Mononuclear cell (primary cell): ENCODE results near the gene ANO9. TPM values are rescaled to one million over a fixed set of nuclear protein-coding genes. Genes with fewer than 3 reads are reported as not detected.
"Not testable (repeated sequence)": the region's sequence is repeated elsewhere in the genome, so short reads cannot be mapped to it uniquely, and the experiment has no call there.

Experiments used
- H3K27me3 ChIP-seq: 2 replicates; pipeline ENCODE4 v1.6.0; 2011; ENCODE audit warnings: low read length, control low read depth; ENCODE audit not compliant: insufficient read depth
- H3K4me1 ChIP-seq: 2 replicates; pipeline ENCODE4 v1.5.1; 2011; ENCODE audit warnings: mild to moderate bottlenecking, low read length, control low read depth; ENCODE audit not compliant: insufficient read depth
- H3K4me3 ChIP-seq: 2 replicates; pipeline ENCODE4 v1.5.1; 2011; ENCODE audit warnings: mild to moderate bottlenecking, low read length, moderate library complexity
- H3K9me3 ChIP-seq: 2 replicates; pipeline ENCODE4 v1.5.1; 2011; ENCODE audit warnings: low read depth, mild to moderate bottlenecking, control low read depth, low read length
- total RNA-seq: library from RNA; depleted of rRNA; stranded (reverse); fragments of >200 nt; gene quantifications from one replicate; pipeline ENCODE4 v1.2.3, GENCODE V29; 2012

ANO9 gene
- total RNA-seq, 1 donor = 19.9 TPM

- H3K4me1 ChIP-seq = peaks cover 14% of the 10 kb centered on the region
- no peaks in the 10 kb centered on the region for H3K9me3 ChIP-seq
- no peaks in the 10 kb centered on the region for H3K27me3 ChIP-seq
- no peak overlapping the region for H3K4me3 ChIP-seq
Measured at GRCh38 chr11:420911-421321, 20.9 kb downstream of the ANO9 start.

- no peak overlapping the region for H3K4me3 ChIP-seq
- H3K9me3 ChIP-seq = no peaks in the 10 kb centered on the region
- H3K4me1 ChIP-seq = peaks cover 20% of the 10 kb centered on the region
- H3K27me3 ChIP-seq = no peaks in the 10 kb centered on the region
Measured at GRCh38 chr11:420054-420910, 21.5 kb downstream of the ANO9 start.

- H3K27me3 ChIP-seq = no peaks in the 10 kb centered on the region
- no peak overlapping the region for H3K4me3 ChIP-seq
- H3K4me1 ChIP-seq = peaks cover 26% of the 10 kb centered on the region
- H3K9me3 ChIP-seq = no peaks in the 10 kb centered on the region
Measured at GRCh38 chr11:419248-420005, 22.4 kb downstream of the ANO9 start.

- Histone ChIP-seq H3K9me3 (no peaks in the 10 kb centered on the region), H3K27me3 (no peaks in the 10 kb centered on the region), H3K4me1 (peaks cover 30% of the 10 kb centered on the region), H3K4me3 (no peak overlapping the region)
Measured at GRCh38 chr11:418343-419247, 23.2 kb downstream of the ANO9 start.

- H3K27me3 ChIP-seq = no peaks in the 10 kb centered on the region
- H3K4me1 ChIP-seq = peaks cover 38% of the 10 kb centered on the region
- no peaks in the 10 kb centered on the region for H3K9me3 ChIP-seq
- H3K4me3 ChIP-seq = no peak overlapping the region
Measured at GRCh38 chr11:417652-418342, 24.0 kb downstream of the ANO9 start.

- Histone ChIP-seq H3K27me3 (no peaks in the 10 kb centered on the region), H3K4me1 (peaks cover 41% of the 10 kb centered on the region), H3K9me3 (no peaks in the 10 kb centered on the region), H3K4me3 (peak overlapping the region; percentile 52)
Measured at GRCh38 chr11:416757-417621, 24.8 kb downstream of the ANO9 start.

GRCh38 chr11:416051-416756, 25.6 kb downstream of the ANO9 start:
- Histone ChIP-seq H3K27me3 (no peaks in the 10 kb centered on the region), H3K4me1 (peaks cover 41% of the 10 kb centered on the region), H3K9me3 (no peaks in the 10 kb centered on the region), H3K4me3 (peak overlapping the region; percentile 52)

GRCh38 chr11:415640-416041, 26.2 kb downstream of the ANO9 start:
- Histone ChIP-seq H3K27me3 (no peaks in the 10 kb centered on the region), H3K4me1 (peaks cover 41% of the 10 kb centered on the region), H3K9me3 (no peaks in the 10 kb centered on the region), H3K4me3 (peak overlapping the region; percentile 52)

GRCh38 chr11:414318-414857, 27.4 kb downstream of the ANO9 start:
- peak overlapping the region; percentile 52 for H3K4me3 ChIP-seq
- H3K27me3 ChIP-seq = no peaks in the 10 kb centered on the region
- H3K4me1 ChIP-seq = peaks cover 41% of the 10 kb centered on the region
- H3K9me3 ChIP-seq = no peaks in the 10 kb centered on the region

GRCh38 chr11:413120-414081, 28.4 kb downstream of the ANO9 start:
- Histone ChIP-seq H3K4me3 (peak overlapping the region; percentile 4), H3K4me1 (peaks cover 41% of the 10 kb centered on the region), H3K27me3 (no peaks in the 10 kb centered on the region), H3K9me3 (no peaks in the 10 kb centered on the region)

GRCh38 chr11:412641-413119, 29.1 kb downstream of the ANO9 start:
- Histone ChIP-seq H3K4me3 (peak overlapping the region; percentile 4), H3K9me3 (no peaks in the 10 kb centered on the region), H3K4me1 (peaks cover 43% of the 10 kb centered on the region), H3K27me3 (no peaks in the 10 kb centered on the region)

GRCh38 chr11:411520-411919, 30.3 kb downstream of the ANO9 start:
- H3K9me3 ChIP-seq, H3K4me3 ChIP-seq, H3K27me3 ChIP-seq: not testable (repeated sequence)
- H3K4me1 ChIP-seq = peaks cover 44% of the 10 kb centered on the region
